B cell (primary cell): Measurements from ENCODE around the gene SLC22A15.

Source experiments
- EZH2 ChIP-seq: IDR thresholded peaks from 2 replicates; pipeline ENCODE4 v1.6.1; 2012; ENCODE audit warnings: borderline replicate concordance, low read depth, mild to moderate bottlenecking, moderate library complexity, low read length; ENCODE audit not compliant: insufficient read depth, poor library complexity, severe bottlenecking
- TF ChIP-seq, protein P1 (sequence below): fragments of 200-600 bp; IDR thresholded peaks from one replicate; pipeline ENCODE4 v1.8.0; 2022; ENCODE audit warnings: antibody characterized with exemption, mild to moderate bottlenecking

DNA sequence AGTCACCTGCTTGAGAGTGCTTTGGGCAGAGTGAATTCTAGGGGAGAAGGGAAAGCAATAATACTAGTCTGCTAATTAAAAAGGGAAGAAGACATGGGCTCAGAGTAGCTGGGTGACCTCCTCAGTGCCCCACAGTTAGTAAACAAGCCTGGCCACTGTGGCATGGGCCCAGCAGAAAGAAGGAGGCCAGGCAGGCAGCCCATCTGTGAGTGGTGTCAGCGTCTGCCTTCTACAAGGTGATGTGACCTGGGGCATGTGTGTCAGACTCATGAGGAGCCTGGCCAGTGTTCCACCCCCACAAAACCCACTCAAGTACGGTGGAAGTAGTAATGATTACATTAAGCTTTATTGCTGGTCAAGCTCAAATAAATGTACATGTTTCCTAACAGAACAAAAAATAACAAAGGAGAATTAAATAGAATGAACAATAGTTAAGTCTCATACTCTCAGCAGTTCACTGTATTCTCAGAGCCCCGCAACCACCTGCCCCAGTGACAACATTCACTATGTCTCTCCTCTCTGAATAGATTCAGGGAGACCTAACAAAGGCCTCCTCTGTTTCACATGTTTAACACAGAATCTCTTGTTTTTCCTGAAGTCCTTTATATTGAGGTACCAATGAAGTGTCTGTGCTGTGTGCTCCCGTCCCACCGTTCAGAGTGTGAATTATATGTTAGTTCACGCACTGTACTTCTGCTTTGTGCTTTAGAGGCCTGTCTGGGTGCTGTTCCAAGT, 32.5 kb downstream of the SLC22A15 start:
- TF ChIP-seq EZH2 = no peak
- TF ChIP-seq, protein P1, sequence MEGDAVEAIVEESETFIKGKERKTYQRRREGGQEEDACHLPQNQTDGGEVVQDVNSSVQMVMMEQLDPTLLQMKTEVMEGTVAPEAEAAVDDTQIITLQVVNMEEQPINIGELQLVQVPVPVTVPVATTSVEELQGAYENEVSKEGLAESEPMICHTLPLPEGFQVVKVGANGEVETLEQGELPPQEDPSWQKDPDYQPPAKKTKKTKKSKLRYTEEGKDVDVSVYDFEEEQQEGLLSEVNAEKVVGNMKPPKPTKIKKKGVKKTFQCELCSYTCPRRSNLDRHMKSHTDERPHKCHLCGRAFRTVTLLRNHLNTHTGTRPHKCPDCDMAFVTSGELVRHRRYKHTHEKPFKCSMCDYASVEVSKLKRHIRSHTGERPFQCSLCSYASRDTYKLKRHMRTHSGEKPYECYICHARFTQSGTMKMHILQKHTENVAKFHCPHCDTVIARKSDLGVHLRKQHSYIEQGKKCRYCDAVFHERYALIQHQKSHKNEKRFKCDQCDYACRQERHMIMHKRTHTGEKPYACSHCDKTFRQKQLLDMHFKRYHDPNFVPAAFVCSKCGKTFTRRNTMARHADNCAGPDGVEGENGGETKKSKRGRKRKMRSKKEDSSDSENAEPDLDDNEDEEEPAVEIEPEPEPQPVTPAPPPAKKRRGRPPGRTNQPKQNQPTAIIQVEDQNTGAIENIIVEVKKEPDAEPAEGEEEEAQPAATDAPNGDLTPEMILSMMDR = no peak
